Endothelial cell of umbilical vein (primary cell): Measurements from ENCODE around the gene PCDHB2. TPM values are rescaled to one million over a fixed set of nuclear protein-coding genes. Genes with fewer than 3 reads are reported as not detected.

Experiments
- BruUV-seq: library from RNA; stranded (reverse); fragments of 400-500 nt; replicated peaks from 2 replicates; lab custom pipeline; 2021; lab: Mats Ljungman, UMichigan
- CTCF ChIA-PET: fragments of 300-600, 350-600 bp; sonication (Branson Sonifier 250); formaldehyde crosslinking; loops from one replicate; lab custom pipeline; 2021; ENCODE audit warnings: antibody characterized with exemption, inconsistent platforms; lab: Charles Lee
- POLR2A ChIA-PET: fragments of 300-600, 350-600 bp; sonication (Branson Sonifier 250); formaldehyde crosslinking; loops from one replicate; lab custom pipeline; 2021; ENCODE audit warnings: antibody characterized with exemption, inconsistent platforms; lab: Charles Lee
- DNase-seq: peaks from one replicate; pipeline ENCODE4 v3.0.0-alpha.2; 2011; ENCODE audit warnings: low read depth, low spot score
- FAIRE-seq: peaks from 2 replicates; lab custom pipeline; 2011; peaks lifted over from hg19 to GRCh38; lab: Jason Lieb, UNC
- H2AFZ ChIP-seq: 2 replicates; pipeline ENCODE4 v1.6.0; 2012; ENCODE audit warnings: low read depth, low read length, control low read depth, inconsistent platforms
- H3K27ac ChIP-seq: 2 replicates; pipeline ENCODE4 v1.5.1; 2011; ENCODE audit warnings: low read depth, mild to moderate bottlenecking, control low read depth, low read length, moderate library complexity; ENCODE audit not compliant: insufficient read depth
- H3K27me3 ChIP-seq, 2 experiments: 2 replicates each; pipeline versions ENCODE4 v1.6.0 to v1.6.1; 2011; ENCODE audit warnings: low read length in 2 of 2, mixed read lengths in 1 of 2; ENCODE audit not compliant: control insufficient read depth in 2 of 2, insufficient read depth in 2 of 2
- H3K36me3 ChIP-seq, 2 experiments: 2 replicates in 1 of 2; 3 replicates in 1 of 2; pipeline ENCODE4 v1.5.1; 2011; ENCODE audit warnings: low read length in 2 of 2, mild to moderate bottlenecking in 1 of 2, moderate library complexity in 1 of 2; ENCODE audit not compliant: control insufficient read depth in 2 of 2, insufficient read depth in 2 of 2; ENCODE audit errors: extremely low read depth in 1 of 2
- H3K4me1 ChIP-seq: 3 replicates; pipeline ENCODE4 v1.5.1; 2011; ENCODE audit warnings: mild to moderate bottlenecking, low read length; ENCODE audit not compliant: control insufficient read depth, insufficient read depth; ENCODE audit errors: extremely low read depth
- H3K4me2 ChIP-seq: 2 replicates; pipeline ENCODE4 v1.6.1; 2011; ENCODE audit warnings: low read length, control low read depth, mixed read lengths; ENCODE audit not compliant: insufficient read depth
- H3K4me3 ChIP-seq, 3 experiments: fragments of 200-600 bp in 1 of 3; sonication (generic), shearing (Covaris generic) in 1 of 3; replicated peaks in 1 of 3; 2 replicates each; pipeline ENCODE4 v1.5.1; 2011 to 2016; ENCODE audit warnings: control low read depth in 3 of 3, low read length in 3 of 3, mild to moderate bottlenecking in 2 of 3, inconsistent platforms in 1 of 3, low read depth in 1 of 3, moderate library complexity in 1 of 3; ENCODE audit not compliant: insufficient read depth in 1 of 3
- H3K79me2 ChIP-seq: 2 replicates; pipeline ENCODE4 v1.6.0; 2012; ENCODE audit warnings: low read length, inconsistent platforms; ENCODE audit not compliant: control insufficient read depth, insufficient read depth
- H3K9ac ChIP-seq: replicated peaks from 2 replicates; pipeline ENCODE3; 2011; ENCODE audit warnings: low read length, control low read depth; ENCODE audit not compliant: insufficient read depth; ENCODE audit errors: extremely low read depth
- H3K9me1 ChIP-seq: replicated peaks from 3 replicates; pipeline ENCODE4 v1.6.0; 2011; ENCODE audit warnings: mild to moderate bottlenecking, low read length; ENCODE audit not compliant: control insufficient read depth, insufficient read depth; ENCODE audit errors: extremely low read depth
- H3K9me3 ChIP-seq: replicated peaks from 2 replicates; pipeline ENCODE4 v1.5.1; 2012; ENCODE audit warnings: low read length, inconsistent platforms; ENCODE audit not compliant: control insufficient read depth, insufficient read depth
- H4K20me1 ChIP-seq: replicated peaks from 2 replicates; pipeline ENCODE3; 2011; ENCODE audit warnings: mild to moderate bottlenecking, low read length; ENCODE audit not compliant: control insufficient read depth, insufficient read depth; ENCODE audit errors: extremely low read depth
- CTCF ChIP-seq, 2 donors: IDR thresholded peaks; 1 replicate in 1 of 2; 2 replicates in 1 of 2; pipeline ENCODE4 v1.5.1; 2011; ENCODE audit warnings: low read length in 2 of 2, mild to moderate bottlenecking in 2 of 2, moderate library complexity in 2 of 2, control low read depth in 1 of 2, inconsistent platforms in 1 of 2, low read depth in 1 of 2; ENCODE audit not compliant: insufficient read depth in 1 of 2; ENCODE audit errors: extremely low read depth in 1 of 2
- EZH2 ChIP-seq: IDR thresholded peaks from 2 replicates; pipeline ENCODE4 v1.6.1; 2012; ENCODE audit warnings: borderline replicate concordance, low read depth, mild to moderate bottlenecking, moderate library complexity, low read length, inconsistent platforms; ENCODE audit not compliant: severe bottlenecking
- FOS ChIP-seq: IDR thresholded peaks from 2 replicates; pipeline ENCODE4 v1.6.1; 2011; ENCODE audit warnings: mild to moderate bottlenecking, low read length, moderate library complexity, borderline replicate concordance; ENCODE audit not compliant: insufficient read depth
- GATA2 ChIP-seq: IDR thresholded peaks from 2 replicates; pipeline ENCODE4 v1.7.0; 2011; ENCODE audit warnings: low read depth, mild to moderate bottlenecking, moderate library complexity, mixed read lengths, low read length; ENCODE audit not compliant: insufficient read length, insufficient read depth
- JUN ChIP-seq: IDR thresholded peaks from 2 replicates; pipeline ENCODE4 v1.6.1; 2011; ENCODE audit warnings: borderline replicate concordance, low read depth; ENCODE audit not compliant: insufficient read length, insufficient read depth
- MAX ChIP-seq: IDR thresholded peaks from 2 replicates; pipeline ENCODE4 v1.6.1; 2011; ENCODE audit not compliant: insufficient read depth, insufficient read length
- MYC ChIP-seq: IDR thresholded peaks from one replicate; pipeline ENCODE4 v1.6.1; 2011; ENCODE audit warnings: mild to moderate bottlenecking, low read depth, low read length
- POLR2A ChIP-seq: IDR thresholded peaks from 2 replicates; pipeline ENCODE4 v1.6.1; 2012; ENCODE audit warnings: low read depth, mild to moderate bottlenecking, control low read depth, low read length
- POLR2AphosphoS5 ChIP-seq: IDR thresholded peaks from 2 replicates; pipeline ENCODE4 v1.6.1; 2012; ENCODE audit warnings: low read depth, mild to moderate bottlenecking, control low read depth, low read length, moderate library complexity; ENCODE audit not compliant: insufficient read depth
- dilution Hi-C: fragments of 300-500 bp; cut with MboI; formaldehyde crosslinking; loops from one replicate; pipeline ENCODE4 v1.15.0; 2019; ENCODE audit warnings: low sequenced_read_pairs; ENCODE audit not compliant: extremely low pct_ligation_motif_present
- intact Hi-C: fragments of 100-400 bp; cut with micrococcal nuclease; formaldehyde crosslinking; loops from one replicate; pipeline ENCODE4 v1.10.0; 2022
- polyA plus RNA-seq, 4 experiments: library from polyadenylated mRNA; depleted of rRNA in 3 of 4; stranded (reverse) in 3 of 4; unstranded in 1 of 4; fragments of >200 nt; gene quantifications; 2 replicates each; pipeline versions ENCODE4 v1.2.1 to v1.2.3, GENCODE V29; 2011 to 2012; ENCODE audit warnings: missing spikeins in 1 of 4
- total RNA-seq: library from RNA; stranded (reverse); gene quantifications from 2 replicates; pipeline ENCODE4 v1.2.3, GENCODE V29; 2021

The PCDHB2 gene
- total and polyA plus RNA-seq, 2 donors (not counting 3 experiments of a cell fraction or from before 2014, with no cell fraction given): 0.40 to 0.58 TPM

GRCh38 chr5:141082228-141082627 lies 12.2 kb upstream of the PCDHB2 start:
- TF ChIP-seq EZH2 (no peak), POLR2A (no peak), FOS (no peak), MYC (no peak), JUN (no peak), POLR2AphosphoS5 (no peak), MAX (no peak), GATA2 (no peak), CTCF (IDR thresholded peaks at IDR 0.05; ENCODE audit: extremely low read depth in 1 of 2, insufficient read depth in 1 of 2, low read depth in 1 of 2, low read length in 2 of 2) (no peak)
- Histone ChIP-seq H3K79me2 (no peaks in the 10 kb centered on the region), H3K9me1 (no peaks in the 10 kb centered on the region), H3K4me3 (no peak overlapping the region), H3K4me2 (no peak overlapping the region), H3K36me3 (no peaks in the 10 kb centered on the region), H3K4me1 (no peaks in the 10 kb centered on the region), H4K20me1 (no peaks in the 10 kb centered on the region), H3K27me3 (no peaks in the 10 kb centered on the region), H3K9me3 (no peaks in the 10 kb centered on the region), H2AFZ (no peak overlapping the region), H3K27ac (no peak overlapping the region), H3K9ac (no peak overlapping the region)
- POLR2A ChIA-PET: no interaction called here
- CTCF ChIA-PET: interaction anchor here (0.7 kb wide), 1 partner anchor 147 kb away, joined by 3 read pairs; no protein-coding TSS in a partner anchor
- FAIRE-seq: no peak
- intact Hi-C loops: no loop called here
- dilution Hi-C loops: no loop called here
- DNase-seq: no peak
- no TSS peak for BruUV-seq
